Karpas-422 (cell line): ENCODE measurements around the gene PTPN14. TPM values are rescaled to one million over a fixed set of nuclear protein-coding genes. Genes with fewer than 3 reads are reported as not detected.
A peak's percentile ranks its signal among the peaks of the same experiment; 100 is the strongest.
"Not testable (repeated sequence)": the region's sequence is repeated elsewhere in the genome, so short reads cannot be mapped to it uniquely, and the experiment has no call there.

Experiments used
- DNase-seq: peaks from one replicate; pipeline ENCODE4 v3.0.0-alpha.2; 2015
- H2AFZ ChIP-seq: fragments of 200-600 bp; sonication (generic); 2 replicates; pipeline ENCODE4 v1.6.1; 2014; ENCODE audit warnings: antibody characterized with exemption, low read length, mixed read lengths
- H3K27ac ChIP-seq: fragments of 200-600 bp; sonication (generic); 2 replicates; pipeline ENCODE4 v1.5.1; 2014; ENCODE audit warnings: mild to moderate bottlenecking, low read length, moderate library complexity
- H3K27me3 ChIP-seq: fragments of 200-600 bp; sonication (generic); 2 replicates; pipeline ENCODE4 v1.6.1; 2014; ENCODE audit warnings: low read length, mixed read lengths
- H3K36me3 ChIP-seq: fragments of 200-600 bp; sonication (generic); 2 replicates; pipeline ENCODE4 v1.6.1; 2014; ENCODE audit warnings: low read length, mixed read lengths; ENCODE audit not compliant: insufficient read depth
- H3K4me1 ChIP-seq: fragments of 200-600 bp; sonication (generic); 2 replicates; pipeline ENCODE4 v1.6.1; 2014; ENCODE audit warnings: mild to moderate bottlenecking, low read length, mixed read lengths
- H3K4me2 ChIP-seq: fragments of 200-600 bp; sonication (generic); 2 replicates; pipeline ENCODE4 v1.6.1; 2014; ENCODE audit warnings: low read length, low read depth, mild to moderate bottlenecking; ENCODE audit not compliant: poor library complexity, severe bottlenecking
- H3K4me3 ChIP-seq: fragments of 200-600 bp; sonication (generic); 2 replicates; pipeline ENCODE4 v1.5.1; 2014; ENCODE audit warnings: mild to moderate bottlenecking, antibody characterized with exemption, low read length, mixed read lengths
- H3K79me2 ChIP-seq: fragments of 200-600 bp; sonication (generic); 2 replicates; pipeline ENCODE4 v1.6.1; 2014; ENCODE audit warnings: mild to moderate bottlenecking, low read length, mixed read lengths
- H3K9ac ChIP-seq: fragments of 200-600 bp; sonication (generic); 2 replicates; pipeline ENCODE4 v1.6.0; 2014; ENCODE audit warnings: low read length
- H3K9me2 ChIP-seq: fragments of 200-600 bp; sonication (generic), shearing (Covaris generic); replicated peaks from 2 replicates; pipeline ENCODE4 v1.6.0; 2014; ENCODE audit warnings: mild to moderate bottlenecking, low read length, moderate library complexity; ENCODE audit not compliant: insufficient read depth
- H3K9me3 ChIP-seq: fragments of 300-700, 200-600 bp; sonication (generic); 2 replicates; pipeline ENCODE4 v1.6.1; 2014; ENCODE audit warnings: low read length, mixed read lengths
- H4K20me1 ChIP-seq: fragments of 200-600 bp; sonication (generic); 2 replicates; pipeline ENCODE4 v1.6.1; 2014; ENCODE audit warnings: mild to moderate bottlenecking, antibody characterized with exemption, low read length, low read depth; ENCODE audit not compliant: insufficient read depth
- total RNA-seq: library from RNA; depleted of rRNA; stranded (reverse); fragments of >200 nt; shearing (Covaris generic); gene quantifications from 2 replicates; pipeline ENCODE4 v1.2.3, GENCODE V29; 2014; ENCODE audit warnings: low replicate concordance

PTPN14 gene
- total RNA-seq, 1 experiment from 2014 or later, result 0.56 TPM

- H3K4me1 ChIP-seq, result peaks cover 45% of the 10 kb centered on the region
- H3K4me3 ChIP-seq, result no peak overlapping the region
- no peaks in the 10 kb centered on the region for H4K20me1 ChIP-seq
- H3K27me3 ChIP-seq, result no peaks in the 10 kb centered on the region
- H2AFZ ChIP-seq, result 0 out of 2 replicates have a peak overlapping the region, but pooled peaks have one; percentile 6
- no peaks in the 10 kb centered on the region for H3K9me3 ChIP-seq
- no peak overlapping the region for H3K4me2 ChIP-seq
- H3K9me2 ChIP-seq, result no peaks in the 10 kb centered on the region
- H3K79me2 ChIP-seq, result no peaks in the 10 kb centered on the region
- H3K9ac ChIP-seq, result no peak overlapping the region
- DNase-seq, result no peak
- H3K36me3 ChIP-seq, result no peaks in the 10 kb centered on the region
- no peak overlapping the region for H3K27ac ChIP-seq
Measured at GRCh38 chr1:214583824-214584554, 32.6 kb upstream of the PTPN14 start.

GRCh38 chr1:214583113-214583512 is 31.7 kb upstream of the PTPN14 start:
- no peaks in the 10 kb centered on the region for H3K27me3 ChIP-seq
- H3K4me1 ChIP-seq, result peaks cover 49% of the 10 kb centered on the region
- H3K9ac ChIP-seq, result no peak overlapping the region
- no peaks in the 10 kb centered on the region for H4K20me1 ChIP-seq
- H2AFZ ChIP-seq, result no peak overlapping the region
- no peak for DNase-seq
- no peak overlapping the region for H3K4me3 ChIP-seq
- H3K79me2 ChIP-seq, result no peaks in the 10 kb centered on the region
- no peaks in the 10 kb centered on the region for H3K9me2 ChIP-seq
- H3K27ac ChIP-seq, result no peak overlapping the region
- no peak overlapping the region for H3K4me2 ChIP-seq
- H3K36me3 ChIP-seq, result no peaks in the 10 kb centered on the region
- H3K9me3 ChIP-seq, result no peaks in the 10 kb centered on the region

- Histone ChIP-seq H3K36me3 (no peaks in the 10 kb centered on the region), H3K79me2 (no peaks in the 10 kb centered on the region), H3K4me3 (no peak overlapping the region), H3K4me2 (peak overlapping the region; percentile 16), H3K27me3 (no peaks in the 10 kb centered on the region), H3K4me1 (peaks cover 49% of the 10 kb centered on the region), H3K9me3 (no peaks in the 10 kb centered on the region), H2AFZ (no peak overlapping the region; the same call in 1 of the 2 replicates), H3K27ac (no peak overlapping the region), H4K20me1 (no peaks in the 10 kb centered on the region), H3K9me2 (no peaks in the 10 kb centered on the region), H3K9ac (no peak overlapping the region)
- no peak for DNase-seq
Measured at GRCh38 chr1:214582289-214582891, 31.0 kb upstream of the PTPN14 start.

- DNase-seq, result no peak
- no peaks in the 10 kb centered on the region for H3K27me3 ChIP-seq
- no peak overlapping the region for H3K9ac ChIP-seq
- H3K36me3 ChIP-seq, result no peaks in the 10 kb centered on the region
- H4K20me1 ChIP-seq, result no peaks in the 10 kb centered on the region
- peak overlapping the region; percentile 14 for H2AFZ ChIP-seq
- no peaks in the 10 kb centered on the region for H3K9me2 ChIP-seq
- H3K79me2 ChIP-seq, result no peaks in the 10 kb centered on the region
- peaks cover 49% of the 10 kb centered on the region for H3K4me1 ChIP-seq
- no peak overlapping the region for H3K4me3 ChIP-seq
- no peak overlapping the region for H3K27ac ChIP-seq
- peak overlapping the region; percentile 16 for H3K4me2 ChIP-seq
- H3K9me3 ChIP-seq, result no peaks in the 10 kb centered on the region
Measured at GRCh38 chr1:214581785-214582184, 30.4 kb upstream of the PTPN14 start.

- DNase-seq, result peak; percentile 70
- Histone ChIP-seq H3K9ac (no peak overlapping the region), H4K20me1 (no peaks in the 10 kb centered on the region), H2AFZ (no peak overlapping the region), H3K9me3 (no peaks in the 10 kb centered on the region; the same call in 1 of the 2 replicates), H3K4me3 (no peak overlapping the region), H3K79me2 (no peaks in the 10 kb centered on the region), H3K36me3 (no peaks in the 10 kb centered on the region), H3K9me2 (no peaks in the 10 kb centered on the region), H3K27ac (no peak overlapping the region), H3K27me3 (no peaks in the 10 kb centered on the region), H3K4me2 (peak overlapping the region; percentile 39), H3K4me1 (peaks cover 43% of the 10 kb centered on the region)
Measured at GRCh38 chr1:214579183-214579582, 27.8 kb upstream of the PTPN14 start.

GRCh38 chr1:214576120-214576519 is 24.7 kb upstream of the PTPN14 start:
- H3K4me1 ChIP-seq, result peaks cover 14% of the 10 kb centered on the region
- not testable (repeated sequence) for H3K9me3 ChIP-seq, H3K4me3 ChIP-seq, H3K9me2 ChIP-seq, H3K27ac ChIP-seq, H3K4me2 ChIP-seq, H3K79me2 ChIP-seq, H3K27me3 ChIP-seq, DNase-seq, H4K20me1 ChIP-seq, H3K9ac ChIP-seq, H3K36me3 ChIP-seq, H2AFZ ChIP-seq

GRCh38 chr1:214574598-214575411 is 23.4 kb upstream of the PTPN14 start:
- no peak overlapping the region for H2AFZ ChIP-seq
- H3K9me2 ChIP-seq, result no peaks in the 10 kb centered on the region; the same call in 1 of the 2 replicates
- no peaks in the 10 kb centered on the region for H3K36me3 ChIP-seq
- H4K20me1 ChIP-seq, result no peaks in the 10 kb centered on the region
- no peak overlapping the region for H3K4me3 ChIP-seq
- H3K79me2 ChIP-seq, result no peaks in the 10 kb centered on the region
- H3K9ac ChIP-seq, result no peak overlapping the region
- DNase-seq, result no peak
- no peak overlapping the region for H3K4me2 ChIP-seq
- no peaks in the 10 kb centered on the region; the same call in 1 of the 2 replicates for H3K9me3 ChIP-seq
- peaks cover 11% of the 10 kb centered on the region for H3K4me1 ChIP-seq
- no peak overlapping the region for H3K27ac ChIP-seq
- no peaks in the 10 kb centered on the region for H3K27me3 ChIP-seq
